NCI-H1930 (cell line): ENCODE measurements around the gene CIAO3.

Experiments used
- DNase-seq, 2 experiments: peaks; one replicate each; lab custom pipeline; 2025; lab: John Stamatoyannopoulos, UW

Gene CIAO3

GRCh38 chr16:710500-711075, 30.2 kb downstream of the CIAO3 start:
- no peak for DNase-seq

GRCh38 chr16:709566-710499, 31.0 kb downstream of the CIAO3 start:
- peak; percentile 93 to 96 for DNase-seq

DNA sequence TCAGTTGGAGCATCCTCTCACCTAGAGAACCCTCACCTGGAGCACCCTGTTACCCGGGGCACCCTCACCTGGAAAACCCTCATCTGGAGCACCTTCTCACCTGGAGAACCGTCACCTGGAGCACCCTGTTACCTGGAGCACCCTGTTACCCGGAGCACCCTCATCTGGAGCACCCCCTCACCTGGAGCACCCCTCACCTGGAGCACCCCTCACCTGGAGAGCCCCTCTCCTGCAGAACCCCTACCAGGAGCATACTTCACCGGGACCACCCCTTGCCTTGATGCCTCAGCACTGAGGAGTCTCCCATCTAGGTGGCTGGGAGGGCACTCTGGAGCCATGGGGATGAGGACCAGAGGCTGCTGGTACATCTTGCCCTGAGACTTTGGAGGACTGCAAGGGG, 31.8 kb downstream of the CIAO3 start:
- no peak for DNase-seq

- DNase-seq: no peak
Observed at GRCh38 chr16:708019-708418, 32.8 kb downstream of the CIAO3 start.

DNA sequence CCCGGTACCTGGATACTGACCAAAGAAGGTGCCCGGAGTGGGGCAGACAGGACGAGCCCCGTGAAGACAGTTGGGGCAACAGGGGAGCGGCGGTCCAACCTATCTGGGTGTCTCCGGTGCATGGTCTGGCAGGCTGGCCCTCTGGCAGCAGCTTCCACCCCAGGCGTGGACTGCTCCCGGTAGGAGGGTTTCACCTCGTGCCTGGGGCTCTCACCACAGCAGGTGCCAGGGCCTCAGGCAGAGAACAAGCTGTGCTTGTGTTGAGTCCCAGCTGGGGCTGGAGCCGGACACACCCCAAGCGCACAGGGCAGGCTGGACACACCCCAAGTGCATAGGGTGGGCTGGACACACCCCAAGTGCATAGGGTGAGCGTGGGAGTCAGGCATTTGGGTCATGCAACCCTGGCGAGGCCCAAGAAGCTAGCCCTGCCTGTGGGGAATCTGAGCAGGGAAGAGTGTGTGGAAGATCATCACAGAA, 33.7 kb downstream of the CIAO3 start:
- no peak for DNase-seq

DNA sequence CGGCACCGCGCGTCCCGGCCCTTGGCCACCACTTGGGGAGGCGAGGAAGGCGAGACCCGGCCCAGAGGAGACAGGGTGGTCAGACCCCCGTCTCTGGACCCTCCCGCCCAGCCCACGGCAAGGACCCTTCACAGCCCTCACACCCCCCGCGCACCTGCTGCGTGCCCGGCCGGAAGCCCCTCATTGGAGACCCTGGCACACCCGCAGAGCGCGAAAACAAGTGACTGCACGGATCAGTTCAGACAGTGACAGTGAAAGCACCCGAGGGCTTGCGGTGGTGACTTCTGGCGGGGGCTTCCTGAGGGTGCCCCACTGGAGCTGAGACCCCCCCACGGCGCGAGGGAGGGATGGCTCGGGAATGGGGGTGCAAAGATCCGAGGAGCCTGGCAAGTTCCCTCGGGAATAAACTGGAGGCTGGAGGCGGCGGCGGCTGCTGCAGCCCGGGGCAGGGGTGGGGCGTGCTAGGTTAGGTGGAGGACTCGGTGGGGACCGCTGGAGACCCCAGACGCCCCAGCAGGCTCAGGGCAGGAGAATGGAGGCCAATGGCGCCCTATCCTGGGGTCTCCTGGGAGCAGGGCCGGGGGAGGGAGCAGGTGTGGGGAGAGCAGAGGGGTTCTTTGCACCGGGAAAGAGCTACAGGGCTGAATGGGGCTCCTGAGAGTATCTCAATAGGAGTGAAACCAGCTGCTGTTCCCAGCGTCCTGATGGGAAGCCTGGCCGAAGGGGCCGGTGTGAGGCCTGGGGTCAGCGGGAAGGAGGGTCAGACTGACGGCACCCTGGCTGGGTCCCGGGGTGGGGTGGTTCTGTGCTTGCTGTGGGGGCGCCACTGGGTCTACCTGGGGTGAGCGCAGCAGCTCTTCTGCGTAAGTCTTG, 34.4 kb downstream of the CIAO3 start:
- no peak for DNase-seq

GRCh38 chr16:705431-706188, 35.2 kb downstream of the CIAO3 start, which contains the start of gene FBXL16:
Gene FBXL16, minus strand, starts transcription at chr16:705801. Its CDS starts 8,396 bp downstream, at chr16:697405.
- DNase-seq: peak; percentile 69 to 89

DNA sequence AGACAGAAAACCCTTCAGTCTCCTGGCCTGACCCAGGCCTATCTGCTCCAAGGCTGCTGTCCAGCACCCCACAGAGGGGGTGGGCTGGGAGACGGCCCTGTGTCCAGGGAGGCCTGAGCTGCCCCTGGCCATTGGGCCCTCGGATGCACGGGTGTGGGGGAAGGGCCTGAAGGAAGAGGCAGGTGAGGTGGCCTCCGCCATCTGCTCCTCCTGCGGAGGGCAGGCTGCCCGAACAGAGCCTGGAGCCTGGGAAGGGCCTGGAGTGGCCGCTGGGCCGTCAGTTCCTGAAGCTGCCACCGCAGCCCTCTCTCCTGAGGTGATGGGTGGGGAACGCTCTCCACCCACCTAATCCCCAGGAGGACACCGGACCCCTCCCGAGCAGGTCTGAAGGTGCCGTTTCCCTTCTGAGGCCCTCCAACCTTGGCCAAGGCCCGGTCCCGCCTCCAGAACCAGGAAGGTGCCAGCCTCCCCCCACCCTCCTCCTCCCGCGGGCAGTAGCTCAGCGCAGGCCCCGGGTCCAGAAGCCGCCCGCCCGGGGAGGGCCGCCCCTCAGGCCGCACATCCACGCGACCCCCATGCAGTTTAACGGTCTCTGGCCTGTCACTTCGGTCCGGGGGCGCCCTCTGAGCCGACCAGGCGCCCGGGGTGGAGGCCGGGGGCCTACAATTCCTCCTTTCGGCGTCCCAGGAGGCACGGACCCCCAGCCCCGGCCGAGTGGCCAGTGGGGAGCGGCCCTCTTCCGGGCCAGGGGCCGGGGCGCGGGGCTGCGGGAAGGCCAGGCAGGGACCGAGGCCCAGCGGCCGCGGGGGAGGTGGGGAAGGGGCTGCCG, 36.0 kb downstream of the CIAO3 start:
- no peak for DNase-seq

- DNase-seq: no peak
Observed at GRCh38 chr16:704047-704446, 36.8 kb downstream of the CIAO3 start.

DNA sequence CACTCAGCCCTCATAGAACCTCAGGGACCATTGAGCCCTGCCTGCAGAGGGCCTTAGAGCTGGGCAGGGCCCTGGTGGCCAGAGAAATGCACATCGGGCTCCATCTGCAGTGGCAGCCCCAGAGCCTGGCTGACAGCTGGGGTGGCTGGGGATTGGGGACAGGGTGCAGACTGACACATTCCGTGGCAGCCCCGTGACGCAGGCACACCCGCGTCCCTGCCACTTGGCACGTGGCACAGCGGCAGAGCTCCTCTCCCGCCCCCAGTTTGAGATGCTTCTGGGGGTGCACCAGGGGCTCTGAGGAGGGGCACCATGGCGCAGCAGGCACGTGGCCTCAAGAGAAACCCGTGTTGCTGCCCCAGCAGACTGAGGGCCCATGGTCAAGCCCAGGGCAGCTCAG, 37.4 kb downstream of the CIAO3 start:
- DNase-seq: no peak

DNA sequence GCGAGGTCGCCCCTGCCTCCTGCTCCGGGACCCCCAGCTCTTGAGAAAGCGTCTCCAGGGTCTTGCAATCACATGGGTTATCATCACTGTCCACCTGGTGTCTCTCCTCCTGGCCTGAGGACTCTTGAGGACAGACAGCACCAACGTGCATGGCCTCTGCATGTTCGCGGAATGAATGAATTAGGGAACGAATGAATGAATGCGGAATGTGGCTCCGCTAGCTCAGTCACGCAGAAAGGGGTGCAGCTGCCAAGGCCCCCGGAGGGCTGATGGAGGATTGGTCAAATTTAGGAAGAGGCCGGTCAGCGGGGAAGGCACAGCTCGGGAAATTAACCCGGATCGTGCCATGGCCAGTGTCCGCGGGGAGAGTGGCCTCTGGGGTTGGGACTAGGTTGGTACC, 38.5 kb downstream of the CIAO3 start:
- DNase-seq: no peak

GRCh38 chr16:700684-701584, 39.9 kb downstream of the CIAO3 start:
- no peak for DNase-seq

DNA sequence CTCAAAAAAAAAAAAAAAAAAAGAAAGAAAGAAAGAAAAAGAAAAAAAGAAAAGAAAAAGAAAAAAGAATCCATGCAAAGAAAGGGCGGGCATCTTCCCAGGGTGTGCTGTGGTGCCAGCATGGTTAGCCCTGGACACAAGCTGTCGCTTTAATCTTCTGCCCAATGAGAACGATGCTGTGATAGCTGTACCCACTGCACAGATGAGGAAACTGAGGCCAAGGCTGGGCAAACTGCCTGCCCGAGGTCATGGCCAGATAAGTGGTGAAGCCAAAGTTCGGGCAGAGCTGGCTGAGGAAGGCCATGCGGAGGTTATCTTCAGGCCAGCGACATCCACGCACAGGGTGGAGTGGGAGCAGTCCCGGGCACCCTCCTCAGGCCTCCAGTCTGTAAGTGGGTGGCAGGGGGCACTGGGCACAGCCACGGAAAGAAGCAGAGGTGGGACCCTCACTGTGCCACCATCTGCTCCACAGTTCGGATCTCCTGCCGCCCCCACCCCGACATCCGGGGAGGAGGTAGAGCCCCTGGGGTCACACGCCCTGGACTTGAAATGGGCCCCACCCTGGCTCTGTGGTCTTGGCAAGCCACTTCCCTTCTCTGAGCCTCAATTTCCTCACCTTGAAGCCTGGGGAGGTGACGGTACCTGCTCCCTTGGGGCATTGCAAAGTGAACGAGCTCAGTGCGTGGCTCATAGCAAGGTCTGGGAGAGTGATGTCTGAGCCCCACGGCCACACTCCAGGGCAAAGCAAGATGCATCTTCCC, 41.7 kb downstream of the CIAO3 start:
- no peak for DNase-seq

GRCh38 chr16:695355-696089, 45.3 kb downstream of the CIAO3 start:
- peak; percentile 71 to 80 for DNase-seq

- DNase-seq: no peak
Observed at GRCh38 chr16:694863-695354, 45.9 kb downstream of the CIAO3 start.

- DNase-seq: no peak
Observed at GRCh38 chr16:694187-694862, 46.5 kb downstream of the CIAO3 start.

DNA sequence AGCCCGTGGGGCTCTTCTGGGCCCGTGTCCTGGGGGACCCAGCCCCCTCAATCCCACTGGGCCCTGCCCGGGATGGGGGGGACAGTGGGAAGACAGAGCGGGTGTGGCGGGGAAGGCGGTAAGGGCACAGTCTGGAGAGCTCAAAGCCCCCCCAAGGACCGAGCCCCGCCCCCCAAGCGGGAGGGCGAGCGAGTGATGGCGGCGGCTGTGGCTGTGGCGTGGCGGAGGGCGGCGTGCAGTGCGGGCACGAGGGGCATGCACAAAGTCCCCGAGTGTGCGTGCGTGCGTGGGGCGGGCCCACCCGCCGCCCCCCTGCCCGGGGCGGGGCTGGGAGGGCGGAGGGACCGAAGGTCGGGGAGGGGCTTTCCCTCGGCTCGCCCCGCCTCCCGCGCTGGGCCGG, 47.0 kb downstream of the CIAO3 start:
- DNase-seq: no peak
